Sigmoid colon (tissue), 7 donors: ENCODE measurements around the gene KCNJ6. TPM values are rescaled to one million over a fixed set of nuclear protein-coding genes. Genes with fewer than 3 reads are reported as not detected.

Experiments used
- DNase-seq: peaks from one replicate; pipeline ENCODE4 v3.0.0-alpha.2; 2019
- H3K27ac ChIP-seq, 4 donors: fragments of 200-600 bp; sonication (generic); one replicate each; pipeline ENCODE4 v1.5.1; 2016 to 2019; ENCODE audit warnings: mild to moderate bottlenecking in 1 of 4
- H3K27me3 ChIP-seq, 3 donors: fragments of 200-600 bp; sonication (generic); one replicate each; pipeline ENCODE4 v1.5.1; 2019; ENCODE audit warnings: mild to moderate bottlenecking in 1 of 3
- H3K36me3 ChIP-seq, 4 donors: fragments of 200-600 bp; sonication (generic); one replicate each; pipeline ENCODE4 v1.5.1; 2016 to 2019
- H3K4me1 ChIP-seq, 4 donors: fragments of 200-600 bp; sonication (generic); one replicate each; pipeline ENCODE4 v1.5.1; 2017 to 2019
- H3K4me3 ChIP-seq, 4 donors: fragments of 200-600 bp; sonication (generic); one replicate each; pipeline ENCODE4 v1.5.1; 2017 to 2019; ENCODE audit warnings: mild to moderate bottlenecking in 2 of 4, moderate library complexity in 1 of 4
- H3K9me3 ChIP-seq, 4 donors: fragments of 200-600 bp in 3 of 4; sonication (generic) in 3 of 4; one replicate each; pipeline versions ENCODE4 v1.5.1 to v1.6.1; 2013 to 2019
- EP300 ChIP-seq, 4 donors: sonication (generic); formaldehyde crosslinking; IDR thresholded peaks; one replicate each; pipeline ENCODE4 v1.6.1; 2017; ENCODE audit warnings: antibody characterized with exemption in 4 of 4
- POLR2A ChIP-seq, 2 donors: fragments of 450-650 bp; IDR thresholded peaks; one replicate each; pipeline ENCODE4 v1.6.1; 2016; ENCODE audit warnings: antibody characterized with exemption in 2 of 2, mild to moderate bottlenecking in 2 of 2, moderate library complexity in 2 of 2
- POLR2AphosphoS5 ChIP-seq, 4 donors: sonication (generic); formaldehyde crosslinking; IDR thresholded peaks; one replicate each; pipeline ENCODE4 v1.6.1; 2017; ENCODE audit warnings: antibody characterized with exemption in 4 of 4
- WGBS, 2 donors: extraction: QIAGEN DNeasy Blood & Tissue Kit; methylation state at CpG; one replicate each; pipeline ENCODE4 v1.1.7; 2013; 5-methylcytosine and 5-hydroxymethylcytosine counted together
- intact Hi-C: fragments of 100-400 bp; cut with DNase I; formaldehyde crosslinking; loops from one replicate; pipeline ENCODE4 v1.15.1; 2023
- polyA plus RNA-seq, 3 donors: library from polyadenylated mRNA; stranded (reverse); fragments of 200-250 nt; gene quantifications; one replicate each; pipeline ENCODE4 v1.2.3, GENCODE V29; 2013
- total RNA-seq, 4 donors: library from RNA; depleted of rRNA; stranded (reverse); fragments of >200 nt; gene quantifications; one replicate each; pipeline ENCODE4 v1.1.0, GENCODE V29; 2016
- TF ChIP-seq, protein P1 (sequence below), 4 experiments: fragments of 450-650 bp in 3 of 4; fragments of 200-600 bp in 1 of 4; IDR thresholded peaks; one replicate each; pipeline ENCODE4 v1.5.1; 2016 to 2019; ENCODE audit warnings: antibody characterized with exemption in 4 of 4, mild to moderate bottlenecking in 3 of 4, moderate library complexity in 2 of 4
- donor health status: healthy with polysubstance abuse.
- donor health status: Bipolar disorder and iron deficiency.
- donor health status: healthy.

Gene KCNJ6
- total and polyA plus RNA-seq, 7 donors, result under 0.01 to 0.04 (median under 0.01) TPM; not detected in 2

DNA sequence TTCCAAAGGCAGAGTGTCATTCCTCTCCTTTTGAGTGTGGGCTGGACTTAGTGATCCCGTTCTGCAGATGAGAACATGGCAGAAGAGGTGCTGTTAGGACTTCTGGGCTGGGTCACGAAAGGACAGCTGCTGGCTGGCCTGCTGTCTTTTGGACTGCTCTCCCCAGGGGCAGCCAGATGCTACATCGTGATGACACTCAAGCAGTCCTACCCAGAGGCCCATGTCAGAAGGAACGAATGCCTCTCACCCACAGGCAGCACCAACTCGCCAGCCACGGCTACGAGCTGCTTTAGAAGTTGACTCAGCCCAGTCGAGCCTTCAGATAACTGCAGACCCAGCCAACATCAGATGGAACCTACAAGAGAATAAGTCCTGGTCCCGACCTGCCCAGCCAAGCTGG, 156.5 kb downstream of the KCNJ6 start:
- intact Hi-C loops, result no loop called here

DNA sequence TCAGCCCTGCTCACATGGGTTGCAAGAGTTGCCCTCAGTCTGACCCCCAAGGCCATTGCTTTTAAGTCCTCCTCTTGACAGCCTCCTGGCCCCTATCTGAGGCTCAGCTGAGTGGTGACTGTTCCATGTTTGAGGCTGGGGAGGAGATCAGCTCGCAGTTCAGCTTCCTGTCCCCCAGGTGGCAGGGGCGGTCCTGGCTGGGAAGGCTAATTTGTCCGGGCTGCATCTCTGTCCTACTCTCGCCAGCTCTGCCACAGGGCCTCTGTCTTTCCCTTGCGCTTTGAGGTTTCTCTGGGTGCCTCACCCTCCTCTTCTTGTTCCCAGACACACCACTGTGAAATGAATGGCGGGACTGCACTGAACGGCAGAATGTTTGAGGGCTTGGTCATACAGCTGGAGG, 157.3 kb downstream of the KCNJ6 start:
- Histone ChIP-seq H3K9me3 (no peaks in the 10 kb centered on the region), H3K27me3 (no peaks in the 10 kb centered on the region), H3K27ac (no peak overlapping the region), H3K4me3 (no peak overlapping the region), H3K4me1 (no peaks in the 10 kb centered on the region), H3K36me3 (no peaks in the 10 kb centered on the region)
- intact Hi-C loops, result no loop called here
- no peak for DNase-seq
- TF ChIP-seq, protein P1, sequence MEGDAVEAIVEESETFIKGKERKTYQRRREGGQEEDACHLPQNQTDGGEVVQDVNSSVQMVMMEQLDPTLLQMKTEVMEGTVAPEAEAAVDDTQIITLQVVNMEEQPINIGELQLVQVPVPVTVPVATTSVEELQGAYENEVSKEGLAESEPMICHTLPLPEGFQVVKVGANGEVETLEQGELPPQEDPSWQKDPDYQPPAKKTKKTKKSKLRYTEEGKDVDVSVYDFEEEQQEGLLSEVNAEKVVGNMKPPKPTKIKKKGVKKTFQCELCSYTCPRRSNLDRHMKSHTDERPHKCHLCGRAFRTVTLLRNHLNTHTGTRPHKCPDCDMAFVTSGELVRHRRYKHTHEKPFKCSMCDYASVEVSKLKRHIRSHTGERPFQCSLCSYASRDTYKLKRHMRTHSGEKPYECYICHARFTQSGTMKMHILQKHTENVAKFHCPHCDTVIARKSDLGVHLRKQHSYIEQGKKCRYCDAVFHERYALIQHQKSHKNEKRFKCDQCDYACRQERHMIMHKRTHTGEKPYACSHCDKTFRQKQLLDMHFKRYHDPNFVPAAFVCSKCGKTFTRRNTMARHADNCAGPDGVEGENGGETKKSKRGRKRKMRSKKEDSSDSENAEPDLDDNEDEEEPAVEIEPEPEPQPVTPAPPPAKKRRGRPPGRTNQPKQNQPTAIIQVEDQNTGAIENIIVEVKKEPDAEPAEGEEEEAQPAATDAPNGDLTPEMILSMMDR (IDR thresholded peaks at IDR 0.05), result peak in 1 of 4 experiments; percentile 10
- TF ChIP-seq POLR2A (IDR thresholded peaks at IDR 0.05) (no peak), POLR2AphosphoS5 (IDR thresholded peaks at IDR 0.05) (no peak)
- WGBS, 2 donors, result 22 to 35% methylated on average over 7 of the region's 7 CpGs

More for the DNA sequence above, 156.5 kb downstream of the KCNJ6 start:
- 85 to 89% methylated on average over 9 of the region's 9 CpGs for WGBS, 2 donors
- TF ChIP-seq EP300 (IDR thresholded peaks at IDR 0.05), result no peak
- no peak for TF ChIP-seq POLR2A (IDR thresholded peaks at IDR 0.05)
- TF ChIP-seq, protein P1 (IDR thresholded peaks at IDR 0.05), result no peak
- TF ChIP-seq POLR2AphosphoS5 (IDR thresholded peaks at IDR 0.05), result no peak
- no peaks in the 10 kb centered on the region for H3K36me3 ChIP-seq
- H3K4me3 ChIP-seq, result no peak overlapping the region
- H3K27me3 ChIP-seq, result no peaks in the 10 kb centered on the region
- DNase-seq, result no peak
- no peaks in the 10 kb centered on the region for H3K9me3 ChIP-seq
- no peak overlapping the region for H3K27ac ChIP-seq
- no peaks in the 10 kb centered on the region for H3K4me1 ChIP-seq

DNA sequence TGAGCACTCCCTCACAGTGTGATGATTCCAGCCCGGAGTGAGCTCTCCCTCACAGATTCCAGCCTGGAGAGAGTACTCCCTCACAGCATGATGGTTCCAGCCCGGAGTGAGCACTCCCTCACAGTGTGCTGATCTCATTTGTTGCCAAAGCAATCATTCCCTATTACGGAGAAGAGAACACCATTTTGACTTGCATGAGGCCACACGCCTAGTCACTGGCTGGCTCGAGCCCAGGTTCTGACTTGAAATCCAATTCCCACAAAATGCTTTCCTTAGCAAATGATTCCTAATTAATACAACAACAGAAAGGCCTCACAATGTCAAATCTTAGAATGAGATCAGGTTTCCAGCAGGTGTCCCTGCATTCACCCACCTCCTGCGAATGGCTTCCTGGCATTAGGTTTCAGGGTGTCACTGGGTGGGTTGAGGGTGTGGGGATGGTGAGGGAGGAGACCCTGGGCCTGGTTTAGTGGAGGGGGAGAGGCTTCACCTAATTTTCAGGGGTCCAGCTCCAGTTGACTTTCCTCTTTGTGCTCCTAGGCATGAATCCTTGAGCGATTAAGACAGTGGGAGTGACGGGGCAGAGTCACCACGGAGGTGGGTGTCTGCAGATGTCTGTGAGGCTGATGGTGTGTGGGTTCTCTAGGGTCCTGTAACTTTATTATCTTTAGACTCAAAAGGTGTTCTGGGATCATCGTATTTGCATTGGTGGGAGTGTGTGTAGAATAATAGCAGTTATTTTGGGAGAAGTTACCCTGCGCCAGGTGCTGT, 158.5 kb downstream of the KCNJ6 start:
- 58 to 71% methylated on average over 11 of the region's 11 CpGs for WGBS, 2 donors
- H3K4me3 ChIP-seq, result no peak overlapping the region
- TF ChIP-seq EP300 (IDR thresholded peaks at IDR 0.05), result no peak
- TF ChIP-seq, protein P1 (IDR thresholded peaks at IDR 0.05), result no peak
- TF ChIP-seq POLR2A (IDR thresholded peaks at IDR 0.05), result no peak
- no peak for TF ChIP-seq POLR2AphosphoS5 (IDR thresholded peaks at IDR 0.05)
- no peak overlapping the region for H3K27ac ChIP-seq
- DNase-seq, result no peak
- intact Hi-C loops, result no loop called here
- no peaks in the 10 kb centered on the region for H3K9me3 ChIP-seq
- H3K36me3 ChIP-seq, result no peaks in the 10 kb centered on the region
- H3K27me3 ChIP-seq, result no peaks in the 10 kb centered on the region
- H3K4me1 ChIP-seq, result peaks cover 0 to 4% (median 0%) of the 10 kb centered on the region in 4 donors

DNA sequence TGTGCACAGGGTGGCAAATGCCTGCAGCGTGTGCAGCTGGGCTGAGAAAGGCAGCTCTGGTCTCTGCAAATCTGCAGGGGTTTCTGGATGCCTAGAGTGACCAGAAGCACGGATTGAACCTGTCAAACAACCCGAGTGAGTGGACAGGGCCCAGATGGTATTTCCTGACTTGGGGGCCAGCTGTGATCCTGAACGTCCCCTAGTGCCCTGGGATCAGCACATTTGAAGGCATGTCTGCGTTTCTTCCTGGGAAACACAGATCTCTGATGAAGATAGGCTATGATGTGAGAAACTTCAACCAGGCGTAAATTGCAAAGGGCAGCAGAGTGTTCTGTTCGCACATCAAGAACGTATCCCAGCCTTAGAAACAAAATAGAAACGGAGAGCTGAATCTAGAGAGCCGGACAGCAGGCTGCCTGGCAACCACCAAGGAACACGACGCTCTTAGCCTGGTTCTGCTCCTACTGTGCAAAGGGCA, 163.1 kb downstream of the KCNJ6 start:
- TF ChIP-seq, protein P1 (IDR thresholded peaks at IDR 0.05), result no peak
- no peak for TF ChIP-seq POLR2AphosphoS5 (IDR thresholded peaks at IDR 0.05)
- TF ChIP-seq POLR2A (IDR thresholded peaks at IDR 0.05), result no peak
- TF ChIP-seq EP300 (IDR thresholded peaks at IDR 0.05), result no peak
- Histone ChIP-seq H3K27ac (no peak overlapping the region), H3K36me3 (no peaks in the 10 kb centered on the region), H3K4me1 (peaks cover 0 to 10% (median 0%) of the 10 kb centered on the region in 4 donors), H3K27me3 (no peaks in the 10 kb centered on the region), H3K9me3 (no peaks in the 10 kb centered on the region), H3K4me3 (no peak overlapping the region)
- 61 to 64% methylated on average over 12 of the region's 12 CpGs for WGBS, 2 donors
- intact Hi-C loops, result no loop called here
- DNase-seq, result no peak
